Sigmoid colon (tissue), 7 donors: ENCODE results near the gene KRTAP4-8. TPM values are rescaled to one million over a fixed set of nuclear protein-coding genes. Genes with fewer than 3 reads are reported as not detected.
"Not testable (repeated sequence)": the region's sequence is repeated elsewhere in the genome, so short reads cannot be mapped to it uniquely, and the experiment has no call there.

Source experiments
- DNase-seq: peaks from one replicate; pipeline ENCODE4 v3.0.0-alpha.2; 2019
- H3K27ac ChIP-seq, 4 donors: fragments of 200-600 bp; sonication (generic); one replicate each; pipeline ENCODE4 v1.5.1; 2016 to 2019; ENCODE audit warnings: mild to moderate bottlenecking in 1 of 4
- H3K27me3 ChIP-seq, 3 donors: fragments of 200-600 bp; sonication (generic); one replicate each; pipeline ENCODE4 v1.5.1; 2019; ENCODE audit warnings: mild to moderate bottlenecking in 1 of 3
- H3K36me3 ChIP-seq, 4 donors: fragments of 200-600 bp; sonication (generic); one replicate each; pipeline ENCODE4 v1.5.1; 2016 to 2019
- H3K4me1 ChIP-seq, 4 donors: fragments of 200-600 bp; sonication (generic); one replicate each; pipeline ENCODE4 v1.5.1; 2017 to 2019
- H3K4me3 ChIP-seq, 4 donors: fragments of 200-600 bp; sonication (generic); one replicate each; pipeline ENCODE4 v1.5.1; 2017 to 2019; ENCODE audit warnings: mild to moderate bottlenecking in 2 of 4, moderate library complexity in 1 of 4
- H3K9me3 ChIP-seq, 4 donors: fragments of 200-600 bp in 3 of 4; sonication (generic) in 3 of 4; one replicate each; pipeline versions ENCODE4 v1.5.1 to v1.6.1; 2013 to 2019
- CTCF ChIP-seq, 4 experiments: fragments of 450-650 bp in 3 of 4; fragments of 200-600 bp in 1 of 4; IDR thresholded peaks; one replicate each; pipeline ENCODE4 v1.5.1; 2016 to 2019; ENCODE audit warnings: antibody characterized with exemption in 4 of 4, mild to moderate bottlenecking in 3 of 4, moderate library complexity in 2 of 4
- EP300 ChIP-seq, 4 donors: sonication (generic); formaldehyde crosslinking; IDR thresholded peaks; one replicate each; pipeline ENCODE4 v1.6.1; 2017; ENCODE audit warnings: antibody characterized with exemption in 4 of 4
- POLR2A ChIP-seq, 2 donors: fragments of 450-650 bp; IDR thresholded peaks; one replicate each; pipeline ENCODE4 v1.6.1; 2016; ENCODE audit warnings: antibody characterized with exemption in 2 of 2, mild to moderate bottlenecking in 2 of 2, moderate library complexity in 2 of 2
- POLR2AphosphoS5 ChIP-seq, 4 donors: sonication (generic); formaldehyde crosslinking; IDR thresholded peaks; one replicate each; pipeline ENCODE4 v1.6.1; 2017; ENCODE audit warnings: antibody characterized with exemption in 4 of 4
- WGBS, 2 donors: extraction: QIAGEN DNeasy Blood & Tissue Kit; methylation state at CpG; one replicate each; pipeline ENCODE4 v1.1.7; 2013; 5-methylcytosine and 5-hydroxymethylcytosine counted together
- intact Hi-C: fragments of 100-400 bp; cut with DNase I; formaldehyde crosslinking; loops from one replicate; pipeline ENCODE4 v1.15.1; 2023
- polyA plus RNA-seq, 3 donors: library from polyadenylated mRNA; stranded (reverse); fragments of 200-250 nt; gene quantifications; one replicate each; pipeline ENCODE4 v1.2.3, GENCODE V29; 2013
- total RNA-seq, 4 donors: library from RNA; depleted of rRNA; stranded (reverse); fragments of >200 nt; gene quantifications; one replicate each; pipeline ENCODE4 v1.1.0, GENCODE V29; 2016
- donor health status: healthy with polysubstance abuse.
- donor health status: Bipolar disorder and iron deficiency.
- donor health status: healthy.

The KRTAP4-8 gene
- total RNA-seq (not detected), polyA plus RNA-seq (not detected)

DNA sequence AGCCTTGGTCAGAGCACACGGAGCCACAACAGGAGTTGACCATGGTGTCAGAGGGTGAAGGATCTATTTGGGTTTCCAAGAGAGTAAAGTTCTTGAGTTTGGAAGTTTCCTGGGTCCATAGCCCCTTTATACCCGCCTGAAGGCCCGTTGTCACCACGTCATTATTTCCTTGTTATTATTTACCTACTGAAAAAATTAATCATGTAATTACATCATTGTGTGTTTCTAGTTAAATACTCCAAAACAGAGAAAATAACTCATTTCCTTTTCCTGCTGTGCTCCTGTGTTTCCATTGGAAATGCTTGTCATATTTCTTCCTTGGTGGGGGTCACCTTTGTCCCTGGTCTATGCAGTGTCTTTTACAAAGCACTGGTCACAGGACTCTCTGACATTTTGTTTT is at the start of gene KRTAP4-8:
KRTAP4-8 (minus strand) TSS at position 101 of the 400 bp plus-strand sequence; CDS start at position 43, 58 bp downstream.
- Histone ChIP-seq H3K9me3 (no peaks in the 10 kb centered on the region), H3K27ac (no peak within 1 kb of the TSS), H3K4me3 (no peak within 1 kb of the TSS), H3K4me1 (no peaks in the 10 kb centered on the region), H3K27me3 (no peaks in the 10 kb centered on the region), H3K36me3 (no peaks in the 10 kb centered on the region)
- DNase-seq, result no peak
- TF ChIP-seq EP300 (IDR thresholded peaks at IDR 0.05) (no peak), CTCF (IDR thresholded peaks at IDR 0.05) (no peak)
- intact Hi-C loops, result no loop called here
- WGBS, 2 donors, result 51 to 80% methylated on average over 4 of the region's 4 CpGs

DNA sequence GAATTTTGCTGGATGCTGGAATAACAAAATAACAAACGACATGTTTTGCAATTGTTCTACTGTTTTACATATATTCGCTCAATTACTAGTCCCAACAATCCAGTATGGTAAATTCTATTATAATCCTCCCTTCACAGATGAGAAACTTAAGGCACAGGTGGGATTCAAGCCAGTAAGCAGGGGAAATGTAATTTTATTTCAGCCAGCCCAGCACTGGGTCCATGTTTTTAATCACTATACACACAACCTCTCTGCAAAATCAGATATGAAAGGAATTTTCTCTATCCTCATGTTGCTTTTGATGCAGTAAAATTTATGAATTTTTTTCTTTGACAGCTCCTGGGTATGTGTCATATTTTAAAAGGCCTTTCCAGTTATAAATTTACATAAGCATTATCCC is 47.3 kb upstream of the KRTAP4-8 start:
- no peaks in the 10 kb centered on the region for H3K4me1 ChIP-seq
- no peak for DNase-seq
- no peak overlapping the region for H3K4me3 ChIP-seq
- TF ChIP-seq EP300 (IDR thresholded peaks at IDR 0.05) (no peak), POLR2A (IDR thresholded peaks at IDR 0.05) (no peak), CTCF (IDR thresholded peaks at IDR 0.05) (no peak), POLR2AphosphoS5 (IDR thresholded peaks at IDR 0.05) (no peak)
- intact Hi-C loops, result no loop called here
- no peaks in the 10 kb centered on the region for H3K36me3 ChIP-seq
- H3K27ac ChIP-seq, result no peak overlapping the region
- peaks cover 0 to 11% (median 3%) of the 10 kb centered on the region in 4 donors for H3K9me3 ChIP-seq
- 92 to 93% methylated on average over 2 of the region's 2 CpGs for WGBS, 2 donors
- H3K27me3 ChIP-seq, result no peaks in the 10 kb centered on the region

- 90 to 94% methylated on average over 1 of the region's 1 CpG for WGBS, 2 donors
- no peak overlapping the region for H3K4me3 ChIP-seq
- TF ChIP-seq EP300 (IDR thresholded peaks at IDR 0.05) (no peak), CTCF (IDR thresholded peaks at IDR 0.05) (no peak)
- intact Hi-C loops, result no loop called here
- no peak for DNase-seq
- H3K4me1 ChIP-seq, result no peaks in the 10 kb centered on the region
- H3K27ac ChIP-seq, result no peak overlapping the region
- H3K36me3 ChIP-seq, result no peaks in the 10 kb centered on the region
- H3K9me3 ChIP-seq, result peaks cover 0 to 15% (median 4%) of the 10 kb centered on the region in 4 donors
- no peaks in the 10 kb centered on the region for H3K27me3 ChIP-seq
Observed at GRCh38 chr17:41144846-41145245, 46.9 kb upstream of the KRTAP4-8 start.

GRCh38 chr17:41141361-41141760 is 43.4 kb upstream of the KRTAP4-8 start:
- no peak for TF ChIP-seq CTCF (IDR thresholded peaks at IDR 0.05)
- TF ChIP-seq EP300 (IDR thresholded peaks at IDR 0.05), result no peak
- TF ChIP-seq POLR2AphosphoS5 (IDR thresholded peaks at IDR 0.05), result no peak
- TF ChIP-seq POLR2A (IDR thresholded peaks at IDR 0.05), result no peak
- no peak for DNase-seq
- intact Hi-C loops, result no loop called here

GRCh38 chr17:41140360-41141131 is 42.6 kb upstream of the KRTAP4-8 start, which contains the start of gene KRTAP4-6:
KRTAP4-6 (minus strand) TSS chr17:41140544; CDS start chr17:41140487, 57 bp downstream.
- intact Hi-C loops, result no loop called here
- WGBS, 2 donors, result 83 to 89% methylated on average over 6 of the region's 6 CpGs

More at GRCh38 chr17:41141361-41141760, 43.4 kb upstream of the KRTAP4-8 start:
- peaks cover 0 to 16% (median 4%) of the 10 kb centered on the region in 4 donors for H3K9me3 ChIP-seq
- no peak overlapping the region for H3K27ac ChIP-seq
- H3K27me3 ChIP-seq, result no peaks in the 10 kb centered on the region
- no peaks in the 10 kb centered on the region for H3K36me3 ChIP-seq
- no peak overlapping the region for H3K4me3 ChIP-seq
- no peaks in the 10 kb centered on the region for H3K4me1 ChIP-seq

GRCh38 chr17:41139865-41140264 is 41.9 kb upstream of the KRTAP4-8 start:
- H3K4me3 ChIP-seq, intact Hi-C loops, H3K36me3 ChIP-seq, H3K4me1 ChIP-seq, H3K27ac ChIP-seq, H3K27me3 ChIP-seq, DNase-seq: not testable (repeated sequence)
- peaks cover 0 to 16% (median 4%) of the 10 kb centered on the region in 4 donors for H3K9me3 ChIP-seq
- 89 to 91% methylated on average over 12 of the region's 12 CpGs for WGBS, 2 donors

More at GRCh38 chr17:41140360-41141131, 42.6 kb upstream of the KRTAP4-8 start, which contains the start of gene KRTAP4-6:
- TF ChIP-seq EP300 (IDR thresholded peaks at IDR 0.05) (no peak), POLR2A (IDR thresholded peaks at IDR 0.05) (no peak), CTCF (IDR thresholded peaks at IDR 0.05) (no peak), POLR2AphosphoS5 (IDR thresholded peaks at IDR 0.05) (no peak)
- Histone ChIP-seq H3K36me3 (no peaks in the 10 kb centered on the region), H3K9me3 (peaks cover 0 to 16% (median 4%) of the 10 kb centered on the region in 4 donors), H3K4me1 (no peaks in the 10 kb centered on the region), H3K4me3 (no peak within 1 kb of the TSS), H3K27me3 (no peaks in the 10 kb centered on the region), H3K27ac (no peak within 1 kb of the TSS)
- no peak for DNase-seq
